ENCODE results near the gene CD248. TPM values are rescaled to one million over a fixed set of nuclear protein-coding genes. Genes with fewer than 3 reads are reported as not detected.

CD248 gene, protein sequence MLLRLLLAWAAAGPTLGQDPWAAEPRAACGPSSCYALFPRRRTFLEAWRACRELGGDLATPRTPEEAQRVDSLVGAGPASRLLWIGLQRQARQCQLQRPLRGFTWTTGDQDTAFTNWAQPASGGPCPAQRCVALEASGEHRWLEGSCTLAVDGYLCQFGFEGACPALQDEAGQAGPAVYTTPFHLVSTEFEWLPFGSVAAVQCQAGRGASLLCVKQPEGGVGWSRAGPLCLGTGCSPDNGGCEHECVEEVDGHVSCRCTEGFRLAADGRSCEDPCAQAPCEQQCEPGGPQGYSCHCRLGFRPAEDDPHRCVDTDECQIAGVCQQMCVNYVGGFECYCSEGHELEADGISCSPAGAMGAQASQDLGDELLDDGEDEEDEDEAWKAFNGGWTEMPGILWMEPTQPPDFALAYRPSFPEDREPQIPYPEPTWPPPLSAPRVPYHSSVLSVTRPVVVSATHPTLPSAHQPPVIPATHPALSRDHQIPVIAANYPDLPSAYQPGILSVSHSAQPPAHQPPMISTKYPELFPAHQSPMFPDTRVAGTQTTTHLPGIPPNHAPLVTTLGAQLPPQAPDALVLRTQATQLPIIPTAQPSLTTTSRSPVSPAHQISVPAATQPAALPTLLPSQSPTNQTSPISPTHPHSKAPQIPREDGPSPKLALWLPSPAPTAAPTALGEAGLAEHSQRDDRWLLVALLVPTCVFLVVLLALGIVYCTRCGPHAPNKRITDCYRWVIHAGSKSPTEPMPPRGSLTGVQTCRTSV
- total RNA-seq (10 to 100 TPM in 5 of 9 donors, 1 to 10 TPM in 4; 6.5 to 33.1 (median 11.8) TPM), polyA plus RNA-seq (10 to 100 TPM in 1 of 2 donors, 1 to 10 TPM in 1; 6.0 to 19.9 TPM)
- long read RNA-seq, donor 1, transcript CD248-201 (1 exons, 2,558 nt), result major isoform, 8 of 8 reads
- long read RNA-seq, donor 1, partial matches to known transcripts, result 0 of 8 reads
- long read RNA-seq, donor 1, other reads (novel, unspliced or antisense), result 0 of 8 reads
- long read RNA-seq, donor 2, transcript CD248-201 (1 exons, 2,558 nt), result major isoform, 6 of 6 reads
- long read RNA-seq, donor 2, partial matches to known transcripts, result 0 of 6 reads
- long read RNA-seq, donor 2, other reads (novel, unspliced or antisense), result 0 of 6 reads
- long read RNA-seq, donor 3, transcript CD248-201 (1 exons, 2,558 nt), result major isoform, 5 of 5 reads
- long read RNA-seq, donor 3, partial matches to known transcripts, result 0 of 5 reads
- long read RNA-seq, donor 3, other reads (novel, unspliced or antisense), result 0 of 5 reads

DNA sequence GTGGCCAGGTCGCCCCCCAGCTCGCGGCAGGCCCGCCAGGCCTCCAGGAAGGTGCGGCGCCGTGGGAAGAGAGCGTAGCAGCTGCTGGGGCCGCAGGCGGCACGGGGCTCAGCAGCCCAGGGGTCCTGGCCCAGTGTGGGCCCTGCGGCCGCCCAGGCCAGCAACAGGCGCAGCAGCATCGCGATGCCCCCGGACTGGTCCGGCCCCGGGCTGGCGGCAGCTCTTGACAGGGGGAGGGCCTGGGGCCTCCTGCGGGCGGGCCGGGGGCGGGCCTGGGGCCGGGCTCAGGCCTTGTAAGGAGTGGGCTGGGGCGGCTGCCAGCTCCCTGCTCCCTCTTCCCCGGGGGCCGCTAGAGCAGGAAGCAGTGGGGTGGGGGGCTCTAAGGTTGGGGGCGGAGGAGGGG, at the start of gene CD248:
Gene CD248 (minus strand): TSS at position 196 of the 403 bp plus-strand sequence. CDS start 17 bp downstream, at position 179.
- peak within 1 kb of the TSS; percentile 51 to 94 (median 84) for H3K27ac ChIP-seq
- peaks cover 0 to 52% (median 32%) of the 10 kb centered on the region in 12 donors for H3K4me1 ChIP-seq
- ATAC-seq (peak in 3 of 4 donors; percentile 36 to 62 (median 56)), DNase-seq (peak; percentile 85 to 93 (median 88))
- peak within 1 kb of the TSS; percentile 39 to 66 (median 62) for H3K4me3 ChIP-seq
- H3K36me3 ChIP-seq, result no peaks in the 10 kb centered on the region
- no peaks in the 10 kb centered on the region for H3K9me3 ChIP-seq
- 0 to 11% (median 6%) methylated on average over 1 to 29 of the region's 29 CpGs for WGBS, 4 donors
- intact Hi-C loops (cut with DNase I), result no loop called here
- no peaks in the 10 kb centered on the region for H3K27me3 ChIP-seq
- TF ChIP-seq, protein P1, sequence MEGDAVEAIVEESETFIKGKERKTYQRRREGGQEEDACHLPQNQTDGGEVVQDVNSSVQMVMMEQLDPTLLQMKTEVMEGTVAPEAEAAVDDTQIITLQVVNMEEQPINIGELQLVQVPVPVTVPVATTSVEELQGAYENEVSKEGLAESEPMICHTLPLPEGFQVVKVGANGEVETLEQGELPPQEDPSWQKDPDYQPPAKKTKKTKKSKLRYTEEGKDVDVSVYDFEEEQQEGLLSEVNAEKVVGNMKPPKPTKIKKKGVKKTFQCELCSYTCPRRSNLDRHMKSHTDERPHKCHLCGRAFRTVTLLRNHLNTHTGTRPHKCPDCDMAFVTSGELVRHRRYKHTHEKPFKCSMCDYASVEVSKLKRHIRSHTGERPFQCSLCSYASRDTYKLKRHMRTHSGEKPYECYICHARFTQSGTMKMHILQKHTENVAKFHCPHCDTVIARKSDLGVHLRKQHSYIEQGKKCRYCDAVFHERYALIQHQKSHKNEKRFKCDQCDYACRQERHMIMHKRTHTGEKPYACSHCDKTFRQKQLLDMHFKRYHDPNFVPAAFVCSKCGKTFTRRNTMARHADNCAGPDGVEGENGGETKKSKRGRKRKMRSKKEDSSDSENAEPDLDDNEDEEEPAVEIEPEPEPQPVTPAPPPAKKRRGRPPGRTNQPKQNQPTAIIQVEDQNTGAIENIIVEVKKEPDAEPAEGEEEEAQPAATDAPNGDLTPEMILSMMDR (IDR thresholded peaks at IDR 0.05), result no peak
- peak in 1 of 2 donors; percentile 79 for TF ChIP-seq POLR2A (IDR thresholded peaks at IDR 0.05)

DNA sequence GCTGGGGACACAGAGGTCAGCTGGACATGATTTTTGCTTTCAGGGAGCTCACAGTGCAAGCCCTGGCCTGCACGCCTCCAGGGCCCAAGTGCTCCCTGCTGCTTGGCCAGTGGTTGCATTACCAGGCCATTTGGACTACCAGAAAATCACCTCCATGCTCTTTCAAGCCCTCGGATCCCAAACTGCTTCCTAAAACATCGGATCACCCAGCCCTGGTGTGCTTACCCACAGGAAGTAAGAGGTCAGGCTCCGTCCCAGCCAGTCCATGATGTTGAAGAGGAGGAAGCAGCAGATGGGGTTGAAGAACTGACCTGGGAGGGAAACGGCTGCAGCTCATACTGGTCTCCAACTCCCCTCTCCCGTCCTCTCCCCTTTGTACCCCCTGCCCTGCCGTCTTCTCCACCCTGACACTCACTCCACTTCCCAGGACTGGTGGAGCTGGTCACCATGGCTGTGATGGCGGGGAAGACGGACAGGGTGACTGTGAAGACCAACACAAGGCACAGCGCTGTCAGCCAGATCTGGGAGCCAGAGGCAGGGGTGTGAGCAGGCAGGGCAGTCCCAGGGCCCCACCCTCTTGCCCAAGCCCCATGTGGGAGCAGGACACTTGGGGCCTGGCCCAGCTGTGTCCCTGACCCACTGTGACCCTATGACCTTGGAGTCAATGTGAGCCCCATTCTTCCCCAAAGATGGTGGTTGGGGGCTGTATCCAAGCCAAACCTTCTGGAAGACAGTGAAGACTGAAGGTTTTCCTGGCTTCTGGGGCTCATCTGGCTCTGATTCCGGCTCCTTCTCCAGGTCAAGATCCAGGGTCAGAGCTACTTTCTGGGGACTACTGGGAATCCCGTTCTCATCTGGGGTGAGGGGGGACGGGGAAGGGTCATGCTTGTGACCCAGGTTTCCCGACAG, 49.1 kb upstream of the CD248 start:
- intact Hi-C loops (cut with DNase I), result no loop called here
- H3K4me3 ChIP-seq, result no peak overlapping the region
- WGBS, 4 donors, result 72 to 81% (median 78%) methylated on average over 11 to 14 of the region's 14 CpGs
- ATAC-seq, result no peak
- H3K36me3 ChIP-seq, result peaks cover 0 to 4% (median 0%) of the 10 kb centered on the region in 9 donors
- H3K9me3 ChIP-seq, result no peaks in the 10 kb centered on the region
- TF ChIP-seq, protein P1 (IDR thresholded peaks at IDR 0.05), result no peak
- TF ChIP-seq POLR2A (IDR thresholded peaks at IDR 0.05), result no peak
- no peak overlapping the region for H3K27ac ChIP-seq
- peaks cover 0 to 3% (median 0%) of the 10 kb centered on the region in 9 donors for H3K27me3 ChIP-seq
- peaks cover 0 to 28% (median 14%) of the 10 kb centered on the region in 12 donors for H3K4me1 ChIP-seq
- DNase-seq, result peak in 1 of 5 donors; percentile 56

DNA sequence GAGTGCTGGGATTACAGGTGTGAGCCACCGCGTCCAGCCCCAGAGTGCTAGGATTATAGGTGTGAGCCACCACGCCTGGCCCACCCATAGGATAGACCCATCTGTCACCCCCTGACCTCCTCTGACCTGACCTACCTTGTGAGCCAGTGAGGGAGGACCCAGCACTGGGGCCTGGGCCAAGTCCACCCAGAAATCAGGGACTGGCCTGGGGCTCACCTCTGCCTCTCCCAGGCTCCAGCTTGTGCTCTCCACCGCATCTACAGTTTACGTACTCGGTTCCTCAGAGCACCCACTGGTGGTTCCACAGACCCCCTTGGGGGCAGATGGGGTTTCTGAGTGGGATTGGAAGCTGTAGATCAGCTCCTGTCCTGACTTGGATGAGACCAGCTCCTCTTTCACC, 48.3 kb upstream of the CD248 start:
- intact Hi-C loops (cut with DNase I), result no loop called here

More for the DNA sequence above, 48.3 kb upstream of the CD248 start:
- Histone ChIP-seq H3K4me3 (no peak overlapping the region), H3K27me3 (no peaks in the 10 kb centered on the region), H3K36me3 (peaks cover 0 to 4% (median 0%) of the 10 kb centered on the region in 9 donors), H3K27ac (no peak overlapping the region), H3K9me3 (no peaks in the 10 kb centered on the region), H3K4me1 (peaks cover 0 to 20% (median 8%) of the 10 kb centered on the region in 12 donors)
- TF ChIP-seq, protein P1 (IDR thresholded peaks at IDR 0.05), result no peak
- TF ChIP-seq POLR2A (IDR thresholded peaks at IDR 0.05), result no peak
- ATAC-seq, result no peak
- WGBS, 4 donors, result 93 to 97% (median 94%) methylated on average over 6 of the region's 6 CpGs
- DNase-seq, result peak in 1 of 5 donors; percentile 44

Data from heart left ventricle (tissue), 16 donors.